Measurements from ENCODE around the gene MORN5.

Gene MORN5

DNA sequence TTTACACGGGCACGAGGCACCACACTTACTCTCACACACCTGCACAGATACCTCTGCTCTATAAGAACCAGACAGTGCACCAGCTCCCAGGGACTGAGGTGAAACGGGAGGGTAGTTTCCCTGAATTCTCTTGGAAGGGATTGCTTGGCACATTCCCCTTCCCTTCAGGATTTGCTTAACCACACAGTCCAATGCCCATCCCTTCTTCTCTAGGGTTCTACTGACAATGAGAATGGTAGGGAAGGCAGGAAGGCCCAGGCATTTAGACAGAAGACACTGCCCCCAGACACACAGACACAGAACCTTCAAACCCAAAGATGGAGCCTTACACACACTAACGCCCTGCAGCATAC, 69.8 kb downstream of the MORN5 start:
- DNase-seq (ENCODE audit: low read depth, low spot score), result no peak
- TF ChIP-seq, protein P1, sequence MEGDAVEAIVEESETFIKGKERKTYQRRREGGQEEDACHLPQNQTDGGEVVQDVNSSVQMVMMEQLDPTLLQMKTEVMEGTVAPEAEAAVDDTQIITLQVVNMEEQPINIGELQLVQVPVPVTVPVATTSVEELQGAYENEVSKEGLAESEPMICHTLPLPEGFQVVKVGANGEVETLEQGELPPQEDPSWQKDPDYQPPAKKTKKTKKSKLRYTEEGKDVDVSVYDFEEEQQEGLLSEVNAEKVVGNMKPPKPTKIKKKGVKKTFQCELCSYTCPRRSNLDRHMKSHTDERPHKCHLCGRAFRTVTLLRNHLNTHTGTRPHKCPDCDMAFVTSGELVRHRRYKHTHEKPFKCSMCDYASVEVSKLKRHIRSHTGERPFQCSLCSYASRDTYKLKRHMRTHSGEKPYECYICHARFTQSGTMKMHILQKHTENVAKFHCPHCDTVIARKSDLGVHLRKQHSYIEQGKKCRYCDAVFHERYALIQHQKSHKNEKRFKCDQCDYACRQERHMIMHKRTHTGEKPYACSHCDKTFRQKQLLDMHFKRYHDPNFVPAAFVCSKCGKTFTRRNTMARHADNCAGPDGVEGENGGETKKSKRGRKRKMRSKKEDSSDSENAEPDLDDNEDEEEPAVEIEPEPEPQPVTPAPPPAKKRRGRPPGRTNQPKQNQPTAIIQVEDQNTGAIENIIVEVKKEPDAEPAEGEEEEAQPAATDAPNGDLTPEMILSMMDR (IDR thresholded peaks at IDR 0.05; ENCODE audit: low read depth, low read length), result no peak
- in situ Hi-C loops (cut with HindIII; ENCODE audit: low sequenced_read_pairs), result no loop called here
- no peak overlapping the region for H3K4me3 ChIP-seq (ENCODE audit: low read depth, low read length)

DNA sequence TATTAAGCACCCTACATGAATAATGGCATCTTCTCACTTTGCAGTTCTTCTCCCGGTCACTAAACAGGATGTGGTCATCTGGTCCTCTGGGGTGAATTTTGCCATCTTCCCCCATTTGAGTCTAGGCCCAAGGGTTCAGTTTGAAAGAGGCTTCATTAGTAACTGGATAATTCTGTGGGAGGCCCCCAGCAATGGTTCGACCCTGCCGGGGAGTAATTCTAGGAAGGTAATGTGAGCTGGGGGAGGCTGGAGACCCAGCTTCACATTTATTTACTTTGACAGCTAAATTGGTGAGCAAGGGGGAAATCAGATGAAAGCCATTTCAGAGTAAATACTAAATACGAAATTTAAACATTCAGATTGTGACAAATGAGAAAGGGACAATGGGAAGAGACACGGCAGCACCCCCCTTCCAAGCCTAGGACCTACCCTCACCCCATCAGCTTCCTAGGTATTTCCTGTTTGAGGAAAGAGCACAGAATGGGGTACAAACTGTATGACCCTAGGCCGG, 73.1 kb downstream of the MORN5 start:
- in situ Hi-C loops (cut with HindIII; ENCODE audit: low sequenced_read_pairs), result no loop called here
- no peak overlapping the region for H3K4me3 ChIP-seq (ENCODE audit: low read depth, low read length)
- DNase-seq (ENCODE audit: low read depth, low spot score), result no peak
- TF ChIP-seq, protein P1 (IDR thresholded peaks at IDR 0.05; ENCODE audit: low read depth, low read length), result no peak

DNA sequence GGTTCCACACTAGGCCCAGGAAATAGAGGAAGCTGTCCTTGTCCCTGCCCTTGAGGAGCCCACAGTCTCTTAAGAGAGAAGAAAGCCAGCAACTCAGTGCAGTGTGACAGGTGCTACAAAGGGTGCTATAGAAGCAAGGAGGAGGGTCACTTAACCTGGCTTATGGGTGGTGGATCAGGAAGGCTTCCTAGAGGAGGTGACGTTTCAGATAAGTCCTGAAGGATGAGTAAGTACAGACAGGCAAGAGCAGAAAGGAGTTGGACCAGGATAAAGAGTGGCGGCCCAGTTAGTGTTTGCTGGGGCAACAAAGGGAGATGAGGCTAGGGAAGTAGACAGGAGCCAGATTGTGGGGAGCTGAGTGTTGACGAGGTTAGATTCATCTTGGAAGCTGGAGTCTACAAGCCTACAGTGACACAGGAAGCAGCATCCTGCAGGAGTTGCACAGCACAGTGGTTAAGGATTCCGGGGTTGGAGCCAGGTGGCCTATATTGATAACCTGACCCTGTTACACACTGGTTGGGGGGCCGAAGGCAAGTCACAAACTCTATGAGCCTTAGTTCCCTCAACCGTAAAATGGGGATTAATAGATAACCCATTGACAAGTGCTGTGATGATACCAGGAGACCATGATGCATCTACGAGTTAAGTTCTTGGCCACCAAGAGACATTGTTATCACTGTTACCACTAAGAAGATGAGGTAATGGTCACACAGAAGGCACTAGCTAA, 74.5 kb downstream of the MORN5 start:
- TF ChIP-seq, protein P1 (IDR thresholded peaks at IDR 0.05; ENCODE audit: low read depth, low read length), result no peak

DNA sequence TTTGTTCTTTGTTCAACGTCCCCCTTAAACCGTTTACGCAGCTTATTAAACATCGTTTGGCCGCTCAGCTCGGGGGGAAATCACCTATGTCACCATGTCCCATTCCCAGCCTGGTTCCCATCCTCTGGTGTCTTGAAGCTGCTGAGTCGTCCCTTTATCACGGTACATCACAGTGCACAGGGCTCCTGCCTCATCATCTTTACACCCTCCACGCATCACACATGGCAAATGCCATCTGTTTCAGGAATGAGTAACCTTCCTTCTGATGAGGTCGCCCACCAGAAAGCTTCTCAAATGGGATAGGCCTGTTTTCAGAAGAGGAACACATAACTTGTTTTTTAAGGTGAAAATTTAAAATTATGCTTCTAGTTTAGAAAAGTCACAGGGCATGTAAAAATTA, 77.0 kb downstream of the MORN5 start:
- in situ Hi-C loops (cut with HindIII; ENCODE audit: low sequenced_read_pairs), result no loop called here
- H3K4me3 ChIP-seq (ENCODE audit: low read depth, low read length), result no peak overlapping the region
- TF ChIP-seq, protein P1 (IDR thresholded peaks at IDR 0.05; ENCODE audit: low read depth, low read length), result no peak
- no peak for DNase-seq (ENCODE audit: low read depth, low spot score)

More for the DNA sequence above, 74.5 kb downstream of the MORN5 start:
- no peak for DNase-seq (ENCODE audit: low read depth, low spot score)
- H3K4me3 ChIP-seq (ENCODE audit: low read depth, low read length), result no peak overlapping the region
- in situ Hi-C loops (cut with HindIII; ENCODE audit: low sequenced_read_pairs), result no loop called here

DNA sequence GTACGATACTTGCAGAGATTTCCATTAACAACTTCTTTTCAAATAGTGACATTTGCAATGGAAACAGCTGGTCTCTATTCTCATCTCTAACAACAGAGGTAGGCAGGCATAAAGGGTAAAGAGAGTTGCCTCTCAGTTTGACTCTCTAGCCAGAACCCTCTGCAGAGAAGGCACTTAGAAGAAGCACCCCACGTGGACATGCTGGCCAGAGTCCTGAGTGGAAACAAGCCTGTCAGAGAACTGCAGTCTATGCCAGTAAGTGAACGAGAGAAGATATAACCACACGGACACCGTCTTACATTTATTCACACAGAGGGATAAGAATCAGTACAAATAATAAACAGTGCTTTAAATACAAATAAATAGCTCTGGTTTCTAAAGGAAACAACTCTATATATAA, 80.0 kb downstream of the MORN5 start:
- TF ChIP-seq, protein P1 (IDR thresholded peaks at IDR 0.05; ENCODE audit: low read depth, low read length), result no peak
- no peak for DNase-seq (ENCODE audit: low read depth, low spot score)
- H3K4me3 ChIP-seq (ENCODE audit: low read depth, low read length), result no peak overlapping the region
- in situ Hi-C loops (cut with HindIII; ENCODE audit: low sequenced_read_pairs), result no loop called here

DNA sequence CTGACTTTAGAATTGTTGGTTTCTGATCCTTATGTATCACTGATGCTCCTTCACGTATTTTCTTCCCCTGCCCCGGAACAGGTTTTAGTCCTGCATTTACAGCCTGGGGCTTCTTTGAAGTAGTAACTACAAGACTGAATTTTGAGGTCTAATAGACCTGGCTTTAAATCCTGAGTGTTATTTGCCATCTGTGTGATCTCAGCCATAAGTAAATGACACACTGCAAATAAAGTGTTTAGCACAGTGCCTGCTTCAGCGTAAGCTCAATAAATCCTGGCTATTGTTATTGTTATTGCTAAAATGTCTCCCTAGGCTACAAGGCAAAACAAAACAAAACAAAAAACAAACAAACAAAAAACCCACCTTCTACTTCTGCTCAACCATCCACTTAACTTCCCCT, 84.6 kb downstream of the MORN5 start:
- in situ Hi-C loops (cut with HindIII; ENCODE audit: low sequenced_read_pairs), result no loop called here
- TF ChIP-seq, protein P1 (IDR thresholded peaks at IDR 0.05; ENCODE audit: low read depth, low read length), result no peak
- no peak overlapping the region for H3K4me3 ChIP-seq (ENCODE audit: low read depth, low read length)
- no peak for DNase-seq (ENCODE audit: low read depth, low spot score)
